Neural cell (in vitro differentiated cells): Measurements from ENCODE around the gene STAB1.

Experiments
- EP300 ChIP-seq: fragments of 450-650 bp; conservative IDR thresholded peaks from 2 replicates; pipeline ENCODE4 v1.6.1; 2014; ENCODE audit warnings: antibody characterized with exemption, mild to moderate bottlenecking, moderate library complexity; ENCODE audit not compliant: poor library complexity, severe bottlenecking
- EZH2 ChIP-seq: fragments of 200-600, 300-800 bp; shearing (Covaris generic), sonication (generic); IDR thresholded peaks from 2 replicates; pipeline ENCODE4 v1.6.1; 2014; ENCODE audit warnings: antibody characterized with exemption, low read length, borderline replicate concordance, mild to moderate bottlenecking; ENCODE audit not compliant: insufficient read depth, poor library complexity, severe bottlenecking
- MXI1 ChIP-seq: fragments of 450-650 bp; conservative IDR thresholded peaks from 2 replicates; pipeline ENCODE4 v1.6.1; 2014; ENCODE audit warnings: antibody characterized with exemption, mild to moderate bottlenecking; ENCODE audit not compliant: poor library complexity, severe bottlenecking
- POLR2AphosphoS5 ChIP-seq: IDR thresholded peaks from 2 replicates; pipeline ENCODE4 v1.6.1; 2012
- RAD21 ChIP-seq: fragments of 450-650 bp; conservative IDR thresholded peaks from 2 replicates; pipeline ENCODE4 v1.6.1; 2014; ENCODE audit warnings: antibody characterized with exemption, mild to moderate bottlenecking, moderate library complexity
- REST ChIP-seq: IDR thresholded peaks from 2 replicates; pipeline ENCODE4 v1.6.1; 2012; ENCODE audit warnings: borderline replicate concordance
- SMC3 ChIP-seq: fragments of 450-650 bp; conservative IDR thresholded peaks from 2 replicates; pipeline ENCODE4 v1.6.1; 2014; ENCODE audit warnings: antibody characterized with exemption, mild to moderate bottlenecking, moderate library complexity; ENCODE audit not compliant: poor library complexity
- TAF1 ChIP-seq: IDR thresholded peaks from 2 replicates; pipeline ENCODE4 v1.6.1; 2012; ENCODE audit warnings: low read depth
- TF ChIP-seq, protein P1 (sequence below): fragments of 450-650 bp; IDR thresholded peaks from 2 replicates; pipeline ENCODE4 v1.5.1; 2014; ENCODE audit warnings: antibody characterized with exemption, mild to moderate bottlenecking, moderate library complexity; ENCODE audit not compliant: poor library complexity, severe bottlenecking

DNA sequence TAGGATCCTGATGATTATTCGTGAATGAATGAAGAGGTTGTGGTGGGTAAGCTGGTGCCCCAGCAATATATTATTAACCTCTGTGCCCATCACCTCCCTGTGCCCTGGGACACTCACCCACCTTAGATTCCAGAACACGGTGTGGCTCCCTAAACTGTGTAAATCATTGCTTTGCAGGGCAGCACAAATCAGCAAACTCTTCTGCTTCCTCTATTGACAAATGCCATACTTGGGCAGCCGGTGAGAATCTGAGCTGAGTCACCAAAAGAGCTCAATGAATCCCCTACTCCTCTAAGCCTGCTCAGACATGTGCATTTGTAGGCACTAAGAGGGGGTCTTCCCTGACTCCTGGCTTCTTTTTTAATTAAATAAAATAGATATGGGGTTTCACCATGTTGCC, 57.0 kb downstream of the STAB1 start:
- TF ChIP-seq, protein P1, sequence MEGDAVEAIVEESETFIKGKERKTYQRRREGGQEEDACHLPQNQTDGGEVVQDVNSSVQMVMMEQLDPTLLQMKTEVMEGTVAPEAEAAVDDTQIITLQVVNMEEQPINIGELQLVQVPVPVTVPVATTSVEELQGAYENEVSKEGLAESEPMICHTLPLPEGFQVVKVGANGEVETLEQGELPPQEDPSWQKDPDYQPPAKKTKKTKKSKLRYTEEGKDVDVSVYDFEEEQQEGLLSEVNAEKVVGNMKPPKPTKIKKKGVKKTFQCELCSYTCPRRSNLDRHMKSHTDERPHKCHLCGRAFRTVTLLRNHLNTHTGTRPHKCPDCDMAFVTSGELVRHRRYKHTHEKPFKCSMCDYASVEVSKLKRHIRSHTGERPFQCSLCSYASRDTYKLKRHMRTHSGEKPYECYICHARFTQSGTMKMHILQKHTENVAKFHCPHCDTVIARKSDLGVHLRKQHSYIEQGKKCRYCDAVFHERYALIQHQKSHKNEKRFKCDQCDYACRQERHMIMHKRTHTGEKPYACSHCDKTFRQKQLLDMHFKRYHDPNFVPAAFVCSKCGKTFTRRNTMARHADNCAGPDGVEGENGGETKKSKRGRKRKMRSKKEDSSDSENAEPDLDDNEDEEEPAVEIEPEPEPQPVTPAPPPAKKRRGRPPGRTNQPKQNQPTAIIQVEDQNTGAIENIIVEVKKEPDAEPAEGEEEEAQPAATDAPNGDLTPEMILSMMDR = no peak
- TF ChIP-seq RAD21 (no peak), EZH2 (no peak), EP300 (no peak), REST (no peak), POLR2AphosphoS5 (no peak), TAF1 (no peak), MXI1 (no peak), SMC3 (no peak)
